Measurements from ENCODE around the gene DNAL4. TPM values are rescaled to one million over a fixed set of nuclear protein-coding genes. Genes with fewer than 3 reads are reported as not detected.

DNAL4 gene
- polyA plus RNA-seq, 1 experiment = 29.9 TPM

GRCh38 chr22:38823637-38824036 is 29.7 kb upstream of the DNAL4 start:
- H3K36me3 ChIP-seq (ENCODE audit: control insufficient read depth, insufficient read depth, low read length) = no peaks in the 10 kb centered on the region
- DNase-seq (ENCODE audit: low read depth) = no peak
- no peak for TF ChIP-seq CTCF (IDR thresholded peaks at IDR 0.05; ENCODE audit: insufficient read depth, low read depth, low read length)
- H3K27me3 ChIP-seq (ENCODE audit: control insufficient read depth, insufficient read depth, low read length) = peaks cover 5% of the 10 kb centered on the region
- no peak overlapping the region for H3K4me3 ChIP-seq (ENCODE audit: low read depth, low read length)
- ChIA-PET POLR2A (no interaction called here), CTCF (interaction anchor here (0.6 to 0.9 kb wide), 2 partner anchors 15 to 54 kb away, joined by 3 read pairs; no protein-coding TSS in a partner anchor)

DNA sequence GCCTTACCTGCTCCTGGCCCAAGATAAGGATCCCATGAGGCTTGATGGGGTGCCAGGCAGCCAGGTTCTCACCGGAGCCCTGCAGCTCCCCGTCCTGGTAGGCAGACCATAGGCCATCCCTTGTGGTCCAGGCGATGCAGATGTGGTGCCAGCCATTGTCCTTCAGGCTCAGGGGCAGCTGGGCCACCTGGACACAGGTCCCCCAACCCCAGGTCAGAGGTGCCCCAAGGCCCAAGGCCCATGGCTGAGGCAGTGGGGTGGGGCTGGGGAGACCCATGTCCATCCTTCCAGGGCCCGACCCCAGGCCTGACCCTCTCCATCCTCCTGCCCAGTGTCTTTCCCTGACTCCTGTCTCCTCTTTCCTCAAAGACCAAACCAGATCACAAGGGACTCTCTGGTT is 29.1 kb upstream of the DNAL4 start:
- no peak for DNase-seq (ENCODE audit: low read depth)
- Histone ChIP-seq H3K36me3 (ENCODE audit: control insufficient read depth, insufficient read depth, low read length) (no peaks in the 10 kb centered on the region), H3K4me3 (ENCODE audit: low read depth, low read length) (no peak overlapping the region), H3K27me3 (ENCODE audit: control insufficient read depth, insufficient read depth, low read length) (peaks cover 5% of the 10 kb centered on the region)
- ChIA-PET CTCF (interaction anchor here (0.6 kb wide), 1 partner anchor 15 kb away, joined by 3 read pairs; no protein-coding TSS in a partner anchor), POLR2A (no interaction called here)
- TF ChIP-seq CTCF (IDR thresholded peaks at IDR 0.05; ENCODE audit: insufficient read depth, low read depth, low read length) = no peak

GRCh38 chr22:38820020-38820419 is 26.1 kb upstream of the DNAL4 start:
- ChIA-PET CTCF (no interaction called here), POLR2A (no interaction called here)
- no peaks in the 10 kb centered on the region for H3K36me3 ChIP-seq (ENCODE audit: control insufficient read depth, insufficient read depth, low read length)
- TF ChIP-seq CTCF (IDR thresholded peaks at IDR 0.05; ENCODE audit: insufficient read depth, low read depth, low read length) = no peak
- H3K27me3 ChIP-seq (ENCODE audit: control insufficient read depth, insufficient read depth, low read length) = peaks cover 4% of the 10 kb centered on the region
- H3K4me3 ChIP-seq (ENCODE audit: low read depth, low read length) = no peak overlapping the region
- DNase-seq (ENCODE audit: low read depth) = no peak

DNA sequence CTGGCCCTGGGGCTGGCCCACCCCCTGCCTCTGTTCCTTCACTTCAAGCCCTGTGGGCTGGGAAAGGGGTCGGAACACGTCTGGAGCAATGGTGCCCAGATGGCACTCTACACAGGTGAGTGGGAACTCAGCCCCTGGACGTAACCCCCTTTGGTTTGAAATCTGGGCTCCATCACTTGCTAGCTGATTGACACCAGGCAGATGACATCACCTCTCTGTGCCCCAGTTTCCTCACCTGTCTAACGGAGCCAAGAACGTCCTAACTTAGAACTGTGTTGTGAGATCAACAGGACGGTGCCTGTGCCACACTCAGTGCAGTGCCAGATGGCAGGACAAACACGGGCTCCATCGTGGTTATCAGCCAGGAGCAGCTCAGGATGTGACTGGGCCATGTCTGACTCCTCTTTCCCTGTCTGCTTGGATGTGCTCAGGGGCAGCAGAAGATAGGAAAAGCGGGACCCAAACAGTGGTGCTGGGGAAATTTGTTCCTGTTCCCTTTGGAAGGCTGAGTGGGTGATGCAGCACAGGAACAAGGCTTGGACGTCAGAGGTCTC is 25.5 kb upstream of the DNAL4 start:
- H3K4me3 ChIP-seq (ENCODE audit: low read depth, low read length) = no peak overlapping the region

GRCh38 chr22:38817196-38817595 is 23.3 kb upstream of the DNAL4 start:
- H3K27me3 ChIP-seq (ENCODE audit: control insufficient read depth, insufficient read depth, low read length) = peaks cover 5% of the 10 kb centered on the region
- H3K36me3 ChIP-seq (ENCODE audit: control insufficient read depth, insufficient read depth, low read length) = no peaks in the 10 kb centered on the region
- TF ChIP-seq CTCF (IDR thresholded peaks at IDR 0.05; ENCODE audit: insufficient read depth, low read depth, low read length) = no peak
- POLR2A ChIA-PET = no interaction called here
- CTCF ChIA-PET = interaction anchor here (0.9 kb wide), 1 partner anchor 24 kb away, joined by 3 read pairs; no protein-coding TSS in a partner anchor
- no peak overlapping the region for H3K4me3 ChIP-seq (ENCODE audit: low read depth, low read length)
- DNase-seq (ENCODE audit: low read depth) = no peak

More for the DNA sequence above, 25.5 kb upstream of the DNAL4 start:
- Histone ChIP-seq H3K27me3 (ENCODE audit: control insufficient read depth, insufficient read depth, low read length) (peaks cover 4% of the 10 kb centered on the region), H3K36me3 (ENCODE audit: control insufficient read depth, insufficient read depth, low read length) (no peaks in the 10 kb centered on the region)
- no peak for DNase-seq (ENCODE audit: low read depth)
- TF ChIP-seq CTCF (IDR thresholded peaks at IDR 0.05; ENCODE audit: insufficient read depth, low read depth, low read length) = no peak
- ChIA-PET POLR2A (no interaction called here), CTCF (no interaction called here)

All from BJ (cell line).